Suppressor macrophage (primary cell): ENCODE data around the gene GALNT5.
A peak's percentile ranks its signal among the peaks of the same experiment; 100 is the strongest.
"Not testable (repeated sequence)": the region's sequence is repeated elsewhere in the genome, so short reads cannot be mapped to it uniquely, and the experiment has no call there.

ENCODE experiments used
- DNase-seq, 4 experiments: peaks; one replicate each; pipeline ENCODE4 v3.0.0-alpha.2; 2020 to 2022
- total RNA-seq, 17 experiments: gene quantifications; one replicate each; lab custom pipeline; 2026; ENCODE audit warnings: mixed read lengths in 6 of 17, inconsistent platforms in 3 of 17; lab: John Stamatoyannopoulos, UW

The GALNT5 gene, protein sequence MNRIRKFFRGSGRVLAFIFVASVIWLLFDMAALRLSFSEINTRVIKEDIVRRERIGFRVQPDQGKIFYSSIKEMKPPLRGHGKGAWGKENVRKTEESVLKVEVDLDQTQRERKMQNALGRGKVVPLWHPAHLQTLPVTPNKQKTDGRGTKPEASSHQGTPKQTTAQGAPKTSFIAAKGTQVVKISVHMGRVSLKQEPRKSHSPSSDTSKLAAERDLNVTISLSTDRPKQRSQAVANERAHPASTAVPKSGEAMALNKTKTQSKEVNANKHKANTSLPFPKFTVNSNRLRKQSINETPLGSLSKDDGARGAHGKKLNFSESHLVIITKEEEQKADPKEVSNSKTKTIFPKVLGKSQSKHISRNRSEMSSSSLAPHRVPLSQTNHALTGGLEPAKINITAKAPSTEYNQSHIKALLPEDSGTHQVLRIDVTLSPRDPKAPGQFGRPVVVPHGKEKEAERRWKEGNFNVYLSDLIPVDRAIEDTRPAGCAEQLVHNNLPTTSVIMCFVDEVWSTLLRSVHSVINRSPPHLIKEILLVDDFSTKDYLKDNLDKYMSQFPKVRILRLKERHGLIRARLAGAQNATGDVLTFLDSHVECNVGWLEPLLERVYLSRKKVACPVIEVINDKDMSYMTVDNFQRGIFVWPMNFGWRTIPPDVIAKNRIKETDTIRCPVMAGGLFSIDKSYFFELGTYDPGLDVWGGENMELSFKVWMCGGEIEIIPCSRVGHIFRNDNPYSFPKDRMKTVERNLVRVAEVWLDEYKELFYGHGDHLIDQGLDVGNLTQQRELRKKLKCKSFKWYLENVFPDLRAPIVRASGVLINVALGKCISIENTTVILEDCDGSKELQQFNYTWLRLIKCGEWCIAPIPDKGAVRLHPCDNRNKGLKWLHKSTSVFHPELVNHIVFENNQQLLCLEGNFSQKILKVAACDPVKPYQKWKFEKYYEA
- total RNA-seq, result 0 to 3.4 (median 0) reads per million in 17 experiments

DNA sequence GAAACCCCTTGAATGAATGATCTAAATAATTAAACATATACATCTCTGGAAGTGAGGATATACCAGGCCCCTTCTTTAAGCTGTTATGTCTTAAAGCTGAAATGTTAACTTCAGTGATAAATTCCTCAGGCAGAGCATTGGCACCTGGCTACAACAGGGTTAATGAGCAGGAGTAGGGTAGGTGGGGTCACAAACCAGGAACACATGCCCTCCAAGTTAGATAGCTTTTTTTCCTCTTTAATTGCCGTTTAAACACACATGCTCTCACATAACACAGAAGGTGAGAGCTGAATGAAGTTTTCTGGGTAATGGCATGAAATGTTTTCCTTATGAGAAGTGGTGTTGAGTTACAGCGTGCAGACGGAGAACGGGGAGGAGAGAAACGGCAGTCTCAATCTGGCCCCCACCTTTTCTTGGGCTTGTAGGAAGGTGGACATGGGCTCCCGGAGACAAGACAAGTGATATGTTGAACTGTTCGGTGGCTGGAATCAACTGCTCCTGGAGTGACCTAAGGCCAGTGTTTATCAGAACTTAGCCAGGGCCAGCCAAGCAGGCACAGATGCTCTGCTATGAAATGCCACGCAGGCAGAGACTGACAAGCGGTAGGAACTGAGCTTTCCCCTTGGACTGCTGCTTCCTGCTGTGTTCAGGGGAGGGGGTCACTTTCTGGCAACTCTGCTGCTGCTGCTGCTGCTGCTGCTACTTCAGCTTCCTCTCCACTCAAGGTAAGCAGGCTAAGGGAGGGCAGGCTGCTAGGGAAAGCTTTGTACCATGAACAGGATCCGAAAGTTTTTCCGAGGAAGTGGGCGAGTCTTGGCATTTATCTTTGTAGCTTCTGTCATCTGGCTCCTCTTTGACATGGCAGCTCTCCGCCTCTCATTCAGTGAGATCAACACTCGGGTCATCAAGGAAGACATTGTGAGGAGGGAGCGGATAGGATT is at the start of gene GALNT5:
Gene GALNT5, plus strand, starts transcription at position 394 of the 941 bp plus-strand sequence. Its CDS starts 378 bp downstream, at position 772.
- peak in 2 of 4 experiments; percentile 5 to 9 for DNase-seq

DNA sequence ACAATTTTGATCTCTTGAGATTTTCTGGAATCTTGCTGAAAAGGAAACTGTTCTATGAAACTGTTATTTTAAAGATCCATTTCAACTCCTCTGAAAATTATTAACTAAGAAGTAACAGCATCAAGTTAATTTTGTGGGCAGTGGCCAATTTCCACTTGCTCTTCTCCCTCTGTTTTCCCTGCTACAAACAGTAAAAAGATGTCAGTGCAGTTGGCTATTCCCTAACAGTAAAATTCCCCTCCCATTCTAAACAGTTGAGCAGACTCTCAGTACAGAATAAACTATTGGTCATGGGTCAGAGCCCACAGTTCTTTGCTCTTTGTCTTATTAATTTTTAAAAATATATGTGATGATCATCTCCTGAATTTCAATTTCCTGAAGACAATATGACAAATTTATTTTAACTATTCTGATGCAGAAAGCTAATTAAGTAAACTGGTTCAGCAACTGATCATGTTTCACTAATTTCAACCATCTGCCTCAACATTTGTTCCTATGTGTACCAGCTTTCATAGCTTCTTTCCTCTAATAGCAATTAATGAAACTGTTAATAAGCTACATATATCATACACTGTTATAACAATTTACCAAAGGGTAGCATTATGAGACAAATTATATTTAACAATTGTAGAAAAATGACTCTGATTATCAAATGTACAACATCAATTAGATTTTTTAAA is 41.1 kb upstream of the GALNT5 start:
- DNase-seq, result no peak

DNA sequence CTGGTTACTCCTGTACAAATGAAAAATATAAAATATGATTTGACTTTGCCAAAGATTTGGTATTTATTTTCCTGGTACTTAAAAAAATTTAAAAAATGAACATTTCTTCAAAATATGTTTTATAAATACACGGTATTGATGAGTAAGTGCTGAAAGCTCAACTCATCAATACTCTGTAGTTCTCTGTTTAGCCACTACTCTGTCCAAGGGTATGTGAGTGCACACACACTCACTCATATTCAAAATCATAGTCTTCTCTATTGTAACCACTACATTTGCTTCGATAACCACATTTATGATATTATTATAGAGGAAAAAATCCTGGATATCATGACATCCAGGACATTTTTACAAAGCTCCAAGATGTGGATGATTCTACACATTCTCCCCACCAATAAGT is 40.1 kb upstream of the GALNT5 start:
- no peak for DNase-seq

DNA sequence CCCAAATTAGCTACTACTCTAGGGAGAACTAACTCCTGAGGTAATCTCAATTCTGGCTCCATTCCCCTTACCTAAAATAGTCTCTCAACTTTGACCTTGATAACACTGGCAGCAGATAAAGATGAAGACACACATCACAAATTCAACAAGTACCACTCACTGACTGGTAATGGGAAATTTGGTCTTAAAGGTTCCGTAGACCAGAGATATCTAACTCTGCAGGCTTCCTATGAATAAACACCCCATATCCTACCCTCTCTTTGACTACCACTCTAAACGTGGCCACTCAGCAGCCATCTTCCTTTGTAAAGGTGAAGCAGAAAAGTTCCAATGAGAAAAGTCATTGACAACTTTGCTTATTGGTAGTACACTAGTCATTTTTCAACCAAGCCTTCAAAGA is 38.6 kb upstream of the GALNT5 start:
- DNase-seq, result no peak

DNA sequence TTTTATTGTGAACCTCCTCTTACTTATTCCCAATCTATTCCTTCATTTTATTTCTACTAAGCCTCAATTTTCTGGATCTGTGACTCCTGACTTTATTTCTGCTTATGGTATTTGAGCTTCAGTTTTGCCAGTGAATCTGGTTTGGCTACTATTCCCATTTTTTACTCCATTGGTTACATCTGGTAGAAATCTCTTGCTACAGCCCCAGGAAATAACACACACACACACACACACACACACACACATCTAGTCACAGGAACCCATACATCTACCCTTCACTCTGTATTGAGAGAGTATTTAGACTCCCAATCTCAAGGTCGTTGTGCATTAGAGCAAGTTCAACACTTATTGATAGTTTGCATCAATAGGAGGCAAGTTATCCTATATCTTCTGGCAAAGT is 37.0 kb upstream of the GALNT5 start:
- DNase-seq, result no peak

DNA sequence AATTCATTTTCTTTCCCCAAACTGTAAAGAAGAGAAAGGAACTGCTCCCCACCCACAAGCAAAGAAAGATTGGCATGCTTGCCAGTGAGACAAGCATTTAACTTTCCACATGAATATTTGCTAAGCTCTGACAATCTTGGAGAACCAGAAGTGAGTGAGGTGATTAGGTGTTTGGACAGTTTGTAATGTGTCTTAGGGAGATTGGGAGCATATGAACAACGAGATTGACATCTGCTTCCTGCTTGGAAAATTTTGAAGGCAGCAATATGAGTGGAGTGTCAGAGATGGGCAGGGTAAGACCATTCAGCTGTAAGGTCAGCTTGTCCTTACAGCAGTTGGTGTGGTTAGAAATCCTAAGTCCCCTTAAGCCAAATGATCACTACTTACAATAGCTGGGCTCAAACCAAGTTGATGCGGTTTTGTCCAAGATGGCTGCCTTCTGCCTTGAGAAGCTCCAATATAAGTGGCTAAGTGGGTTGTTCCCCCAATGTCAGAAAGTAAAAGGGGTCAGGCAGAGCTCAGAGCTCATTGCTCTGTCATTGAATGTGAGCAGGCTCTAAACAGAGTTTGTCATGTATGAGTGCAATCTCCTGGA is 36.0 kb upstream of the GALNT5 start:
- DNase-seq, result no peak

DNA sequence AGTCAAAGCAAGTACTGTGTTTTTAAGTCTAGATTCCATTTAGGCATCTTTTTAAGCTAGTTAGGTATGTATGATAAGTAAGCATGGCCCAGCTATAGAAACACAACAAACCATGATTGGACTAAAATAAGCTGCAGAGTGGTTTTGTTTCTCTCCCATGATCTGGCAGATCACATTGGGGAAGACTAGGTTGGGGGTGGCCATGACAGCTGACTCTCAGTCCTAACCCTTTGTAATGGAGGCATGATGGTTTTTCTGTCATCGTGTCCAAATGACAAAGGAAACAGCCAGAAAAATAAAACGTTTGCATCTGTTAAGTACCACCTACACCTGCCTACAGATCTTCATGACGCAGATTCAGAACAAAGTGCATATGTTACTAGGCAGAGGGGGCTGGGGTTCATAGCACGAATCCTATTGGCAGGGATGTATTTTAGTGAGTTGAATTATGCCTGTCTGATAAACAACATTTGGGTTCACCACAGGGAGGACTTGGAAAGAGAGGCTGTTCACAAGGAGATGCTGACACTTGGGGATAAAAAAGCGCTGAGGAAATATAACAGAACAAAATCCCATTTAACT is 33.8 kb upstream of the GALNT5 start:
- no peak for DNase-seq

DNA sequence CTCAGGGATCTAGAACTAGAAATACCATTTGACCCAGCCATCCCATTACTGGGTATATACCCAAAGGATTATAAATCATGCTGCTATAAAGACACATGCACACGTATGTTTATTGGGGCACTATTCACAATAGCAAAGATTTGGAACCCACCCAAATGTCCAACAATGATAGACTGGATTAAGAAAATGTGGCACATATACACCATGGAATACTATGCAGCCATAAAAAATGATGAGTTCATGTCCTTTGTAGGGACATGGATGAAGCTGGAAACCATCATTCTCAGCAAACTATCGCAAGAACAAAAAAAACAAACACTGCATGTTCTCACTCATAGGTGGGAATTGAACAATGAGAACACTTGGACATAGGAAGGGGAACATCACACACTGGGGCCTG is 33.1 kb upstream of the GALNT5 start:
- not testable (repeated sequence) for DNase-seq

DNA sequence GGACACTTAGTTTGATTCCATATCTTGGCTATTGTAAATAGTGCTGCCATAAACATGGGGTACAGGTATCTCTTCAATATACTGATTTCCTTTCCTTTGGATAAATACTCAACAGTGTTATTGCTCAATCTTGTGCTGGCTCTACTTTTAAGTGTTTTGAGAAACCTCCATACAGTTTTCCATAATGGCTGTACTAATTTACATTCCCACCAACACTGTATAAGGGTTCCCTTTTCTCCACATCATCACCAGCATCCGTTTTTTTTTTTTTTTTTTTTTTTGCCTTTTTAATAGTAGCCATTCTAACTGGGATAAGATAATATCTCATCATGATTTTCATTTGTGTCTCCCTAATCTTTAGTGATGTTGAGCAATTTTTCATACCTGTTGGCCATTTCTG is 29.9 kb upstream of the GALNT5 start:
- DNase-seq, result no peak

DNA sequence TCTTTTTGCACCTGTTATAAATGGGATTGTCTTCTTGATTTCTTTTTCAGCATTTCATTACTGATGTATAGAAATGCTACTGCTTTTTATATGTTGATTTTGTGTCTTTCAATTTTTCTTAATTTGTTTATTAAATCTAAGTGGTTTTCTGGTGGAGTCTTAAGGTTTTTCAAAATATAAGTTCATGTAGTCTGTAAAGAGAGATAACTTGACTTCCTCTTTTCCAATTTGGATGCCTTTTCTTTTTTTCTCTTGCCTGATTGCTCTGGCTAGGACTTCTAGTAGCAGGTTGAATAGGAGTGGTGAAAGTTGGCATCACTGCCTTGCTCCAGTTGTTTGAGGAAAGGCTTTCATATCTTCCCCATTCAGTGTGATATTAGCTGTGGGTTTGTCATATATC is 28.6 kb upstream of the GALNT5 start:
- DNase-seq, result no peak

DNA sequence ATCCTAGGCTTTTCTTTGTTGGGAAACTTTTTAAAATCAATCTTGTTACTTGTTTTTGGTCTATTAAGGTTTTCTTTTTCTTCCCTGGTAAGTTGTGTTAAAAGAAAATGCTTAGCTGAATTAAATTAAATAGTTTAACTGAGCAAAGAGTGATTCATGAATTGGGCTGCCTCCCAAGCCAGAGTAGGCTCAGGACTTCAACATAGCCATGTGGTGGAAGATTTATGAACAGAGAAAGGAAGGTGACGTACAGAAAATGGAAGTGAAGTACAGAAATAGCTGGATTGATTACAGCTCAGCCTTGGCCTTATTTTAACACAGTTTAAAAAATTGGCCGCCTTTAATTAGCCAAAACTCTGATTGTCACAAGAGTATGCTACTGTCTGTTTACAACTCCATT is 27.9 kb upstream of the GALNT5 start:
- DNase-seq, result no peak

DNA sequence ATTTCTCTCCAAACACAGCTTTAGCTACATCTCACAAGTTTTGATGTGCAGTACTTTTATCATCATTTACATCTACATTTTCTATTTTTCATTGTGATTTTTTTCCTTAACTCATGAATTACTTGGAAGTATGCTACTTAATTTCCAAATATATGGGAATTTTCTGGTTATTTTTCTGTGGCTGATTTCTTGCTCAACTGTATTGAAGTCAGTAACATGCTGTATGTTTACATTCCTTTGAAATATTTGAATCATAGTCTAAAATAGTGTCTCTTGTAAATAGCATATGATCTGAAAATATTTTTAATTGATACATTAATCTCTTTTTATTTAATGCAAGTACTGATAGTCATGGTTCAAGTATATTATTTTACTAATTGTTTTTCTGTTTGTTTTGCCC is 26.0 kb upstream of the GALNT5 start:
- DNase-seq, result no peak

DNA sequence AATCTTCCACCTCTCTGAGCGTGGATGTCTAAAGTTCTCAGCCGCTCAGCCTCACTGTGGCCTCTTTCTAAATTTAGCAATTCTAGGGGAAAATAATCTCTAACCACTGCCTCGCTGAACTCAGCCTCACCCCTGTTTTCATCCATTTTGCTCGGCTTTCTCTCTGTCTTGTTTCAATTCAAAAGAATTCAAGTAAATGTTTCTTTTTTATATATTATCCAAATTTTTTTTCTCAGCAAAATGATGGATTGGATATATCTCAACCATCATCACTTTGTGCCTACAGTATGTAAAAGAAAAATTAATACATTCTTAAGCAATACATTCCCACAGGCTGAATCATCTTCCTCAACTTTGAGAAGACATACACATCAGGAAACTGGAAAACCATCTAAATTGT is 24.0 kb upstream of the GALNT5 start:
- DNase-seq, result no peak

DNA sequence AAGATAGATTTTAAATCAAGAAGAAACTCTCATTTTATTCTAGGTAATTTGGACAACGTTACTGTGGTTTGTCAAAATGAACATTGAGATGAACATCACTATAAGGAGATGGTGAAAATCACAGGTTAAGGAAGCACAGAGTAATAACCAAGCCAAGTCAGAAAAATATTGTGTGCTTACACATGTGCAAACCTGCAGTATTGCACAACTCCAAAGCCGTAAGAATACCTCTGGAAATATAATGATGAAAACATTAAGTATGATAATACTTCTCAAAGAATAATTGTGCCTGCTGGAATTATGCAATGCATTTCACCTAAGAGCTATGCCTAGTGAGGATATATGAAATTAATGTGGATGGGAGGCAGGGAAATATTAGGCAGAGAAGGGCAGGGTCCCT is 21.1 kb upstream of the GALNT5 start:
- DNase-seq, result no peak

DNA sequence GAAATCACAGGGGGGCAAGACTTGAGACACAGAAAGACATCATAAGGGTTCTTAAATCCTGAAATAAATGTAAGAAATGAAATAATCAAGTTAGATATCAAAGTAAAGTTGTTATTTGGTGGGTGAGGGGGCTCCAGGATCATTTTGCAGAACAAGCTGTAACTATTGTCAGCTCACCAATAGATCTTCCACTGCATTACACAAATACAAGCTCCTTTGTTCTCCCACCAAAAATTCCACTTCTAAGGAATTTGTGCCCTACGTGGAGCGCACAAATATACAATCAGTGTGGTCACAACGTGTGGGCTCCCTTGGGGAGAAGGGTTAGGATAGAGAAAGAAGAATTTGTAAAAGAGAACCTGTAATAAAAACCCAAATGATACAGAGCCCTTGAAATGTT is 19.2 kb upstream of the GALNT5 start:
- no peak for DNase-seq

DNA sequence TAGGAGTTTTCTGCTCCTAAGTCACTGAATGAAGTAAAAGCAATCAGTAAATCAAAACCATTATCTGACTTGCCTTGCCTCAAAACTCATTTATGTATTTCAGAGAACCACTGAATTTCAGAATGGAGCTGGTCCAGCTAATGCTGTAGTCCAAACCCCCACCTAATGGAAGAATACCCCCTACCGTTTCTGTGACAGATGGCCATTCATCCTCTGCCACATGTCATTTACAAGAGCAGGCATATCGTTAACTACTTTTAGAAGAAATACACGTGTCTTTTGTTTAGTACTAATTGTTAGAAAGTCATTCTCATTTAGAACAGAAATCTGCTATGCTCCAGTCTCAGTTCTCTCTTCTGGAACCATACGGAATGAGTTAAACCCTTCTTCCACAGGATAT is 12.8 kb upstream of the GALNT5 start:
- no peak for DNase-seq

DNA sequence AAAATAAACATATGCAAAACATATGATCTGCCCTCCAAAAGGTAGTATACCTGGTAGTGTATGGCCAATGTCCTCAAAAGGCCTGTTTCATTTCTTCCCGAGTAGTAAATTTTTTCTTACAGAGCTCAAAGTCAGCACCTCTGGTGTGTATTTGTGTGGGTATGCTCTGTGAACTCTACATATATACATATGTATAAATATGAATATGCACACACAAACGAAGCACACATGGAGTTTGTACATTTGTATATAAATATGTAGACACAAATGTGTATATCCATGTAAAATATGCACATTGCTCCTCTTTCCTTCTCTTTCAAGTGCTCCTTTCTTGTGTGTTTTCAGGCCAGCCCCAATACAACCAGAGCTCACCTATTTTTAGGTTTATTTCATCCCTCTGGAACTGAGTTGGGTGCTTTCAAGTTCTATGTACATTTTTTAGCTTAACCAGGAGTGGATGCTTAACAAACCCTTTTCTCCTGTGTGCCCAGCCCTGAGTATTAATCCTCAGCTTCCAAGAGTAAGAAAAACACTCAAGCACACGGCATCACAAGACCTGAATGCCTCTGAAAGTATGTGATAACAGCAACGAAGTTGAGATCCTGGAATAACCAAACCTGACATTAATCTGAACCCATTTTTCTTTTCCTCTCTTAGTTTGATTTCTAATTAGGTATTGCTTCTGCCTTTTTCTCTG is 12.2 kb upstream of the GALNT5 start:
- DNase-seq, result no peak

DNA sequence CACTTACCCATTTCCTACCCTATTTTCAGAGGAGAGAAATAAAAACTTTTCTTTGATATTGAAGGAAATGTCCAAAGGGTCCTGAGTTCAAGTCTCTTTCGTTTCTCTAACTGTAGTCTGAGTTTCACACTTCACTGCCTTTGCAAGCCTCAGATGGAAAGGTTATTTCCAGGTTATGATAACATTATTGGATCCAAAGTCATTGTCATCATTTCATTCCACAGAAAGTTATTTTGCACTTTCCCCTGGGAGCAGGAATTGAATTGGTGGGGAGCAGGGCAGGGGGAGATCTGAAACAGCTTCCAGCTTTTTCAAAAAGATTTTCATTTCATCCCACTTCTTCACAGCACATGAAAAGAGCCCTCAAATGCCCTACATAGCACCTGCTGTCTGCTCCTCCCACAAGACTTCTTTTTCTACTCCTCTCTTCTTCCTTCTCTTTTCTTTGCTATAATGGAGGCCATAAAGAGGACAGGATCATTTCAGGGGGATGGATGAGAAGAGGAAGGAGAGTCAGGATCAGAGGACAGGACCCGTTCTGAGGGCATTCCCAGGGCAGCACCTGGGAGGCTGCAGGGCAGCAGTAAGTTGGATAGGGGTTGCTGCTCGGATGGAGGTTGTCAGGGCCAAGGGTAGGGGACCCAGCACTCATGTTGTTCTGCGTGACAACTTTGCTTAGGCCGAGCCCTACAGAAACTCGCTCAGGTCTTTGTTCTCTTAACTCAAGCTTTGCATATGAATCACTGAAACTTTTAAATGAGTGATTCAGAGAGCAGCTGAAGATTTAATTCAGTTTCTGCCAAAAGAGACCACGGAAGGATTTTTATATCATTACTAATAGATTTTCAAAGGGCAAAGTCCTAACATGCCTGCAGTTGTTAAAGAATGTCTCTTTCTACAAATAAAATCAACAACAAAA is 11.4 kb upstream of the GALNT5 start:
- DNase-seq, result no peak

DNA sequence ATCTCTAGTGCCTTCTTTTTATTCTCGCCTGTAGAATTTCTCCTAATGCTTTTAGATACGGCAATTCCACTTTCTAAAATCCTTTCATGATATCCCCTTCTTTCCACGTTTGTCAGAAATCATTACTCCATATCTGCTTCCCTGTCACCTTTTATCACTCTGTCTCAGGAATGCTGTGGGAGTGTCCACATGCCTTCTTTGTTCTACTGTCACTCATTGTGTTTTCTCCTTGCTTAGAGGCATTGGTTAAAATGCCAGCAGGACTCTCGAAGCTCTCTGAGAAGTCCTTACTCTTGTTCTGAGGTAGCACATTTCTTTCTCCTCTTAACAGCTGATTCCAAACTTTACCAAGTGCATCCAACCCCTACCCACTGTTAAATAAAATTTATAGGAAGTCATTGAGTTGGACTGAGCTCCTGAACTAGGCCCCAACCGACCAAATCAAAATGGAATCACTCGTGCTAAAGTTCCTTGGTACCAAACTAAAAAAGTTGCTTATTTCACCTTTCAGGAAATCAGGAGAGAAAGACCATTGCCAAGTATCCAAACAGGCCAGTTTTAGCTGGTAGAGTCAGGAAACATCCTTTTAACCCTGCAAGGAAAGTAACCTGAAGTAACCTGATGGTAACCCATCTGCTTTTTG is 10.6 kb upstream of the GALNT5 start:
- no peak for DNase-seq
